Neuronal stem cell (in vitro differentiated cells): ENCODE data around the gene KIF7.
A peak's percentile ranks its signal among the peaks of the same experiment; 100 is the strongest.

Experiments used
- DNase-seq: peaks from one replicate; pipeline ENCODE4 v3.0.0-alpha.2; 2013; ENCODE audit warnings: low spot score
- H2AFZ ChIP-seq: one replicate; pipeline ENCODE4 v1.6.1; 2013; ENCODE audit warnings: mild to moderate bottlenecking, low read length, inconsistent platforms
- H2AK5ac ChIP-seq: 2 replicates; pipeline ENCODE4 v1.6.1; 2013; ENCODE audit warnings: low read depth, mild to moderate bottlenecking, inconsistent platforms, low read length, moderate library complexity, mixed read lengths
- H2BK120ac ChIP-seq: 2 replicates; pipeline ENCODE4 v1.6.1; 2013; ENCODE audit warnings: low read depth, mild to moderate bottlenecking, inconsistent platforms, low read length, moderate library complexity, mixed read lengths
- H2BK12ac ChIP-seq: one replicate; pipeline ENCODE4 v1.6.1; 2013; ENCODE audit warnings: low read length, inconsistent platforms
- H2BK15ac ChIP-seq: 2 replicates; pipeline ENCODE4 v1.6.1; 2013; ENCODE audit warnings: mild to moderate bottlenecking, low read length, inconsistent platforms, mixed read lengths
- H2BK5ac ChIP-seq: one replicate; pipeline ENCODE4 v1.6.1; 2013; ENCODE audit warnings: inconsistent platforms, mild to moderate bottlenecking, low read length, moderate library complexity
- H3K14ac ChIP-seq: one replicate; pipeline ENCODE4 v1.6.1; 2013; ENCODE audit warnings: low read length, inconsistent platforms
- H3K18ac ChIP-seq: 2 replicates; pipeline ENCODE4 v1.6.1; 2013; ENCODE audit warnings: low read length, inconsistent platforms
- H3K23ac ChIP-seq: 2 replicates; pipeline ENCODE4 v1.6.1; 2013; ENCODE audit warnings: low read depth, mild to moderate bottlenecking, mixed read lengths, low read length, inconsistent platforms; ENCODE audit not compliant: poor library complexity
- H3K27ac ChIP-seq: replicated peaks from 3 replicates; pipeline ENCODE4 v1.5.1; 2013; ENCODE audit warnings: low read length, inconsistent platforms
- H3K27me3 ChIP-seq, 3 experiments: 2 replicates each; pipeline ENCODE4 v1.6.1; 2013; ENCODE audit warnings: low read length in 3 of 3, mild to moderate bottlenecking in 2 of 3, inconsistent platforms in 1 of 3, low read depth in 1 of 3, mixed read lengths in 1 of 3, moderate library complexity in 1 of 3; ENCODE audit not compliant: control insufficient read depth in 3 of 3, insufficient read depth in 3 of 3
- H3K36me3 ChIP-seq, 2 donors: replicated peaks in 1 of 2; 2 replicates each; pipeline ENCODE4 v1.6.1; 2013; ENCODE audit warnings: low read length in 2 of 2; ENCODE audit not compliant: control insufficient read depth in 2 of 2, insufficient read depth in 2 of 2
- H3K4ac ChIP-seq: 2 replicates; pipeline ENCODE4 v1.6.1; 2013; ENCODE audit warnings: inconsistent platforms, mild to moderate bottlenecking, low read length, moderate library complexity
- H3K4me1 ChIP-seq, 2 donors: 1 replicate in 1 of 2; 2 replicates in 1 of 2; pipeline ENCODE4 v1.6.1; 2013; ENCODE audit warnings: low read length in 2 of 2, low read depth in 1 of 2; ENCODE audit not compliant: control insufficient read depth in 2 of 2, insufficient read depth in 1 of 2
- H3K4me2 ChIP-seq: one replicate; pipeline ENCODE4 v1.6.1; 2013; ENCODE audit warnings: mild to moderate bottlenecking, low read length, inconsistent platforms; ENCODE audit not compliant: insufficient read depth, poor library complexity, severe bottlenecking
- H3K4me3 ChIP-seq, 2 donors: 2 replicates each; pipeline ENCODE4 v1.5.1; 2013; ENCODE audit warnings: low read length in 2 of 2, mild to moderate bottlenecking in 2 of 2, inconsistent platforms in 1 of 2, moderate library complexity in 1 of 2
- H3K79me1 ChIP-seq: one replicate; pipeline ENCODE4 v1.6.1; 2013; ENCODE audit warnings: low read depth, mild to moderate bottlenecking, inconsistent platforms, low read length, moderate library complexity
- H3K9ac ChIP-seq: one replicate; pipeline ENCODE4 v1.6.1; 2013; ENCODE audit warnings: mild to moderate bottlenecking, low read depth, low read length, inconsistent platforms; ENCODE audit not compliant: poor library complexity
- H3K9me3 ChIP-seq, 2 donors: replicated peaks in 1 of 2; 2 replicates each; pipeline versions ENCODE3 to v1.6.1; 2013; ENCODE audit warnings: low read length in 2 of 2, mild to moderate bottlenecking in 2 of 2, inconsistent platforms in 1 of 2, low read depth in 1 of 2, mixed read lengths in 1 of 2, moderate library complexity in 1 of 2; ENCODE audit not compliant: control insufficient read depth in 2 of 2, insufficient read depth in 1 of 2
- H4K8ac ChIP-seq: one replicate; pipeline ENCODE4 v1.6.1; 2013; ENCODE audit warnings: low read depth, mild to moderate bottlenecking, inconsistent platforms, low read length, moderate library complexity
- H4K91ac ChIP-seq: one replicate; pipeline ENCODE4 v1.6.1; 2013; ENCODE audit warnings: low read length, low read depth, mild to moderate bottlenecking, inconsistent platforms; ENCODE audit not compliant: poor library complexity
- WGBS, 2 donors: extraction: QIAGEN DNeasy Blood & Tissue Kit; methylation state at CpG; one replicate each; pipeline ENCODE4 v1.1.7; 2013; ENCODE audit warnings: missing lambda C conversion rate in 2 of 2, mixed read lengths in 1 of 2; ENCODE audit not compliant: insufficient read length in 2 of 2, insufficient replicate concordance in 1 of 2; ENCODE audit errors: extremely low coverage in 2 of 2; 5-methylcytosine and 5-hydroxymethylcytosine counted together

The KIF7 gene

DNA sequence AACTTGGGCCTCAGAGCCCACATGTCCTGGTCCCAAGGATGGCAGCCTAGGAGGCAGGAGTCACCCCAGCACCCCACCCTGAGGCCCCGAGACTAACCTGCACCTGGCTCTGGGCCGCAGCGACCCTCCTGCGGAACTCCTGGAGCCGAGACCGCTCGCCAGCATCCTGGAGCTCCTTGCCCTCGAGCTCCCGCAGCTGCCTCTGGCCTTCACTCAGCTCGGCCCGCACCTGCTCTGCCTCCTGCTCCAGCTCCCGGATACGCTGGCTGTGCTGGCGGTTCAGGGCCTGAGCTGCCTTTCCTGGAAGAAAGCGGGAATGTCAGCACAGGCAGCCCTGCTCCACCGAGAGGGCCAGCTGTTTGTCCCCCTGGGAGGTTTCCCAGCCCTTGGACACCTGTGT lies 13.2 kb downstream of the KIF7 start:
- H3K23ac ChIP-seq: no peak overlapping the region

DNA sequence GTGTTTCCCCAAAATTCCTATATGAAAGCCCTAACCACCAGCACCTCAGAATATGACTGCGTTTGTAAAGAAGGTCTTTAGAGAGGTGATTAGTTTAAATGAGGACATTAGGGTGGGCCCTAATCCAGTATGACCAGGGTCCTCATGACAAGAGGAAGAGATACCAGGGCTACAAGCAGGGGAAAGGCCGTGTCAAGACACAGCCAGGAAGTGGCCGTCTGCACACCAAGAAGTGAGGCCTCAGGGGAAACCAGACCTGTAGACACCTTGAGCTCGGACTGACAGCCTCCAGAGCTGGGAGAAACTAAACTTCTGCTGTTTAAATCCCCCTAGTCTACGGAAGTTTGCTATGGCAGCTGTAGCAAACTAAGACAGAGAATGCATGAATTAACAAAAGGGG lies 14.2 kb downstream of the KIF7 start:
- H3K4me3 ChIP-seq: no peak overlapping the region

More for the DNA sequence above, 13.2 kb downstream of the KIF7 start:
- Histone ChIP-seq H3K4me1 (no peaks in the 10 kb centered on the region), H2AFZ (no peak overlapping the region), H3K4me2 (no peak overlapping the region), H3K4me3 (no peak overlapping the region), H2BK120ac (peak overlapping the region; percentile 72), H3K79me1 (no peaks in the 10 kb centered on the region), H3K27ac (no peak overlapping the region), H4K91ac (no peak overlapping the region), H2BK15ac (no peak overlapping the region), H3K14ac (no peak overlapping the region), H2AK5ac (no peak overlapping the region), H2BK12ac (no peak overlapping the region), H3K36me3 (peaks cover 23 to 37% of the 10 kb centered on the region in 2 donors), H3K9me3 (peaks cover 0 to 4% of the 10 kb centered on the region in 2 donors), H3K18ac (no peak overlapping the region), H2BK5ac (no peak overlapping the region), H3K4ac (no peak overlapping the region), H3K9ac (no peak overlapping the region), H4K8ac (no peak overlapping the region), H3K27me3 (no peaks in the 10 kb centered on the region)
- WGBS, 2 donors: no CpG with 5 or more reads among the region's 16 CpGs
- DNase-seq: no peak

GRCh38 chr15:89640245-89640644 lies 15.0 kb downstream of the KIF7 start:
- no peak overlapping the region for H3K4me2 ChIP-seq
- H3K9me3 ChIP-seq: peaks cover 0 to 4% of the 10 kb centered on the region in 2 donors
- no peak overlapping the region for H2BK120ac ChIP-seq
- H3K9ac ChIP-seq: no peak overlapping the region
- H4K8ac ChIP-seq: no peak overlapping the region
- no peaks in the 10 kb centered on the region for H3K4me1 ChIP-seq
- no peak overlapping the region for H3K23ac ChIP-seq
- no peak for DNase-seq
- no peak overlapping the region for H2AFZ ChIP-seq
- no peak overlapping the region for H3K4ac ChIP-seq
- WGBS, 2 donors: no CpG with 5 or more reads among the region's 5 CpGs
- H2BK15ac ChIP-seq: no peak overlapping the region
- no peak overlapping the region for H3K14ac ChIP-seq
- no peak overlapping the region for H2AK5ac ChIP-seq
- peaks cover 17 to 30% of the 10 kb centered on the region in 2 donors for H3K36me3 ChIP-seq
- H3K4me3 ChIP-seq: no peak overlapping the region
- H3K18ac ChIP-seq: no peak overlapping the region
- no peak overlapping the region for H4K91ac ChIP-seq
- H2BK5ac ChIP-seq: no peak overlapping the region
- H2BK12ac ChIP-seq: no peak overlapping the region
- no peaks in the 10 kb centered on the region for H3K79me1 ChIP-seq
- H3K27ac ChIP-seq: no peak overlapping the region
- H3K27me3 ChIP-seq: no peaks in the 10 kb centered on the region

More for the DNA sequence above, 14.2 kb downstream of the KIF7 start:
- H3K23ac ChIP-seq: no peak overlapping the region
- peaks cover 18 to 33% of the 10 kb centered on the region in 2 donors for H3K36me3 ChIP-seq
- no peak overlapping the region for H2BK12ac ChIP-seq
- H3K27me3 ChIP-seq: no peaks in the 10 kb centered on the region
- H3K9me3 ChIP-seq: peaks cover 0 to 4% of the 10 kb centered on the region in 2 donors
- no peaks in the 10 kb centered on the region for H3K79me1 ChIP-seq
- no peak overlapping the region for H2AK5ac ChIP-seq
- H3K4me2 ChIP-seq: no peak overlapping the region
- no peak overlapping the region for H2BK5ac ChIP-seq
- no peak overlapping the region for H4K91ac ChIP-seq
- no peak overlapping the region for H2AFZ ChIP-seq
- H3K4ac ChIP-seq: no peak overlapping the region
- DNase-seq: no peak
- no peak overlapping the region for H3K14ac ChIP-seq
- WGBS, 2 donors: no CpG with 5 or more reads among the region's 5 CpGs
- no peaks in the 10 kb centered on the region for H3K4me1 ChIP-seq
- no peak overlapping the region for H2BK15ac ChIP-seq
- H4K8ac ChIP-seq: no peak overlapping the region
- no peak overlapping the region for H3K18ac ChIP-seq
- no peak overlapping the region for H3K9ac ChIP-seq
- no peak overlapping the region for H2BK120ac ChIP-seq
- H3K27ac ChIP-seq: no peak overlapping the region

DNA sequence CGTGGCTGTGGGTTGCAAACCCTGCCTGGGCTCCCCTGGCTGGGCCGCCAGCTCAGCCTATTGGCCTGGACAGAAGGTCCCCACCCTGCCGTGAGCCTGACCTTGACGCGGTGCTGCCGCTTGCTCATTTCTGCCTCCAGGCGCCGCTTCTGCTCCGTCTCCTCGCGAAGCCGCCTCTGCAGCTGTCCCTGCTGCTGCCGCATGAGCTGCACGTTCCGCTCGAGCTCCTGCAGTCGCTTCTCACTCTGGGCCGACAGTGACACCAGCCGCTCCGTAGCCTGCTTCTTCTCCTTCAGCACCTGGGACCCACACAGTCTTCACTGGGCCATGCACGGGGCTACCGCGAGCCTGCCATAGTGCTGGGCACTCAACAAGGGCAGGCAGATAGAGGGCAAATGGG lies 21.7 kb downstream of the KIF7 start:
- Histone ChIP-seq H2BK15ac (no peak overlapping the region), H3K4me3 (peak overlapping the region in 1 of 2 donors; percentile 29), H4K91ac (no peak overlapping the region), H3K18ac (no peak overlapping the region), H3K27ac (no peak overlapping the region), H4K8ac (no peak overlapping the region), H2AFZ (no peak overlapping the region), H2BK5ac (no peak overlapping the region), H3K9ac (no peak overlapping the region), H3K36me3 (peaks cover 46 to 51% of the 10 kb centered on the region in 2 donors), H3K9me3 (peaks cover 15 to 31% of the 10 kb centered on the region in 2 donors), H3K4me2 (no peak overlapping the region), H3K4me1 (no peaks in the 10 kb centered on the region), H2AK5ac (no peak overlapping the region), H3K79me1 (no peaks in the 10 kb centered on the region), H3K27me3 (no peaks in the 10 kb centered on the region), H3K23ac (no peak overlapping the region), H3K14ac (no peak overlapping the region), H2BK120ac (no peak overlapping the region), H3K4ac (no peak overlapping the region), H2BK12ac (no peak overlapping the region)
- DNase-seq: no peak
- WGBS, 2 donors: no CpG with 5 or more reads among the region's 23 CpGs
